ENCODE results near the gene APH1A.
"Not testable (repeated sequence)": the region's sequence is repeated elsewhere in the genome, so short reads cannot be mapped to it uniquely, and the experiment has no call there.

APH1A gene

DNA sequence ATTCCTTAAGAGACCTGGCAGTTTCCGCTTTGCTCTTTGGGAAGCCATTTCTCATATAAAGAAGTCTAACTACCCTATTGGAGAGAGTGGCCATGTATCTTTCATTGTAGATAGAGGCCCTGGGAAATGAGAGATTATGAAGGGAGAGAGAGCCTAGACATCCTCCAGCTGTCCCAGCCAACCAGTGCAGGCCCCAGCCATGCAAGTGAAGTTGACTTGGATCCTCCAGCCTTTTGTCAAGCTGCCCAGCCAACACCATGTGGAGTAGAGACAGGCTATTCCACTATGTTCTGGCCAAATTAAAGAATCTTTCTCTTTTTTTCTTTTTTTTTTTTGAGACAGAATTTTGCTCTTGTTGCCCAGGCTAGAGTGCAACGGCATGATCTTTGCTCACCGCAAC lies 25.8 kb downstream of the APH1A start:
- no peak overlapping the region for H3K9ac ChIP-seq (ENCODE audit: low read length)
- no peaks in the 10 kb centered on the region for H3K36me3 ChIP-seq (replicated peaks; ENCODE audit: insufficient read depth, low read length)
- H3K4me3 ChIP-seq (ENCODE audit: low read length) = no peak overlapping the region
- no peaks in the 10 kb centered on the region for H3K9me2 ChIP-seq (replicated peaks; ENCODE audit: insufficient read depth, low read length)
- no peaks in the 10 kb centered on the region for H3F3A ChIP-seq (ENCODE audit: insufficient read depth, low read length)
- no peaks in the 10 kb centered on the region for H4K20me1 ChIP-seq (ENCODE audit: insufficient read depth, low read length)
- DNase-seq = no peak
- no peaks in the 10 kb centered on the region for H3K9me3 ChIP-seq (replicated peaks; ENCODE audit: insufficient read depth, low read length)
- H2AFZ ChIP-seq (ENCODE audit: low read length) = no peak overlapping the region
- no peak overlapping the region for H3K4me2 ChIP-seq (ENCODE audit: low read depth, low read length)
- H3K27ac ChIP-seq (ENCODE audit: low read length) = no peak overlapping the region
- H3K27me3 ChIP-seq (replicated peaks; ENCODE audit: insufficient read depth, low read length) = no peaks in the 10 kb centered on the region
- TF ChIP-seq EZH2 (optimal IDR thresholded peaks at IDR 0.05; ENCODE audit: low read depth, low read length) (no peak), EZH2phosphoT487 (IDR thresholded peaks at IDR 0.05; ENCODE audit: low read length) (no peak)
- TF ChIP-seq, protein P1, sequence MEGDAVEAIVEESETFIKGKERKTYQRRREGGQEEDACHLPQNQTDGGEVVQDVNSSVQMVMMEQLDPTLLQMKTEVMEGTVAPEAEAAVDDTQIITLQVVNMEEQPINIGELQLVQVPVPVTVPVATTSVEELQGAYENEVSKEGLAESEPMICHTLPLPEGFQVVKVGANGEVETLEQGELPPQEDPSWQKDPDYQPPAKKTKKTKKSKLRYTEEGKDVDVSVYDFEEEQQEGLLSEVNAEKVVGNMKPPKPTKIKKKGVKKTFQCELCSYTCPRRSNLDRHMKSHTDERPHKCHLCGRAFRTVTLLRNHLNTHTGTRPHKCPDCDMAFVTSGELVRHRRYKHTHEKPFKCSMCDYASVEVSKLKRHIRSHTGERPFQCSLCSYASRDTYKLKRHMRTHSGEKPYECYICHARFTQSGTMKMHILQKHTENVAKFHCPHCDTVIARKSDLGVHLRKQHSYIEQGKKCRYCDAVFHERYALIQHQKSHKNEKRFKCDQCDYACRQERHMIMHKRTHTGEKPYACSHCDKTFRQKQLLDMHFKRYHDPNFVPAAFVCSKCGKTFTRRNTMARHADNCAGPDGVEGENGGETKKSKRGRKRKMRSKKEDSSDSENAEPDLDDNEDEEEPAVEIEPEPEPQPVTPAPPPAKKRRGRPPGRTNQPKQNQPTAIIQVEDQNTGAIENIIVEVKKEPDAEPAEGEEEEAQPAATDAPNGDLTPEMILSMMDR (IDR thresholded peaks at IDR 0.05; ENCODE audit: low read length) = no peak
- H3K4me1 ChIP-seq (ENCODE audit: low read length) = no peaks in the 10 kb centered on the region
- no peaks in the 10 kb centered on the region for H3K79me2 ChIP-seq (ENCODE audit: low read length)

DNA sequence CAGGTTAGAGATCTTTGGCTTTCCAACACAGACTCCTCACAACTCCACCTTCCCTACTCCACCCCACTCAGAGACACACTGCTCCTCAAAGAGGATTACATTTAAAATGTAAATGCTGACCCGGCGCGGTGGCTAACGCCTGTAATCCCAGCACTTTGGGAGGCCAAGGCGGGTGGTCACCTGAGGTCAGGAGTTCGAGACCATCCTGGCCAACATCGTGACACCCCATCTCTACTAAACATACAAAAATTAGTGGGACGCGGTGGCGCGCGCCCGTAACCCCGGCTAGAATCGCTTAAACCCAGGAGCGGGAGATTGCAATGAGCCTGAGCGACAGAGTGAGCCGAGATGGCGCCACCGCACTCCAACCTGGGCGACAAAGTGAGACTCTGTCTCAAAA lies 31.1 kb downstream of the APH1A start:
- no peak overlapping the region for H3K4me3 ChIP-seq (ENCODE audit: low read length)
- 0 out of 2 replicates have a peak, but pooled peaks cover 5% of the 10 kb centered on the region for H4K20me1 ChIP-seq (ENCODE audit: insufficient read depth, low read length)
- no peaks in the 10 kb centered on the region for H3K9me3 ChIP-seq (replicated peaks; ENCODE audit: insufficient read depth, low read length)
- peaks cover 27% of the 10 kb centered on the region for H3F3A ChIP-seq (ENCODE audit: insufficient read depth, low read length)
- H3K9me2 ChIP-seq (replicated peaks; ENCODE audit: insufficient read depth, low read length) = no peaks in the 10 kb centered on the region
- H3K36me3 ChIP-seq (replicated peaks; ENCODE audit: insufficient read depth, low read length) = no peaks in the 10 kb centered on the region
- no peak for DNase-seq
- TF ChIP-seq, protein P1 (IDR thresholded peaks at IDR 0.05; ENCODE audit: low read length) = no peak
- no peak for TF ChIP-seq EZH2 (optimal IDR thresholded peaks at IDR 0.05; ENCODE audit: low read depth, low read length)
- no peak for TF ChIP-seq EZH2phosphoT487 (IDR thresholded peaks at IDR 0.05; ENCODE audit: low read length)
- H2AFZ ChIP-seq (ENCODE audit: low read length) = no peak overlapping the region
- H3K27ac ChIP-seq (ENCODE audit: low read length) = no peak overlapping the region
- peaks cover 13% of the 10 kb centered on the region for H3K4me1 ChIP-seq (ENCODE audit: low read length)
- H3K4me2 ChIP-seq (ENCODE audit: low read depth, low read length) = no peak overlapping the region
- no peak overlapping the region for H3K9ac ChIP-seq (ENCODE audit: low read length)
- no peaks in the 10 kb centered on the region for H3K27me3 ChIP-seq (replicated peaks; ENCODE audit: insufficient read depth, low read length)
- peaks cover 32% of the 10 kb centered on the region for H3K79me2 ChIP-seq (ENCODE audit: low read length)

DNA sequence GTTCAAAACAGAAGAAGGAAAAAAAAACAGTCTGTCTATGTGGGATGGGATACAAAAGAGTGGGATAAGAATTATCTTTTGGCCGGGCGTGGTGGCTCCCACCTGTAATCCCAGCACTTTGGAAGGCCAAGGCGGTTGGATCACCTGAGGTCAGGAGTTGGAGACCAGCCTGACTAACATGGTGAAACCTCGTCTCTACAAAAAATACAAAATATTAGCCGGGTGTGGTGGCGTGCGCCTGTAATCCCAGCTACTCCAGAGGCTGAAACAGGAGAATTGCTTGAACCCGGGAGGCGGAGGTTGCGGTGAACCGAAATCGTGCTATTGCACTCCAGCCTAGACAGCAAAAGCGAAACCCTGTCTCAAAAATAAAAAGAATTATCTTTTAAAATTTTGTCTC lies 31.6 kb downstream of the APH1A start:
- not testable (repeated sequence) for H3K9me3 ChIP-seq (replicated peaks; ENCODE audit: insufficient read depth, low read length); DNase-seq; H3K27me3 ChIP-seq (replicated peaks; ENCODE audit: insufficient read depth, low read length); H3K9me2 ChIP-seq (replicated peaks; ENCODE audit: insufficient read depth, low read length); H3K4me3 ChIP-seq (ENCODE audit: low read length); H4K20me1 ChIP-seq (ENCODE audit: insufficient read depth, low read length); H3K9ac ChIP-seq (ENCODE audit: low read length); H3K36me3 ChIP-seq (replicated peaks; ENCODE audit: insufficient read depth, low read length)
- Histone ChIP-seq H3K79me2 (ENCODE audit: low read length) (peaks cover 37% of the 10 kb centered on the region), H3K27ac (ENCODE audit: low read length) (peak overlapping the region; percentile 92; the same call in 1 of the 2 replicates), H3K4me2 (ENCODE audit: low read depth, low read length) (peak overlapping the region; percentile 53), H3F3A (ENCODE audit: insufficient read depth, low read length) (peaks cover 27% of the 10 kb centered on the region), H2AFZ (ENCODE audit: low read length) (peak overlapping the region; percentile 39; the same call in 1 of the 2 replicates), H3K4me1 (ENCODE audit: low read length) (peaks cover 13% of the 10 kb centered on the region)

- H3K4me3 ChIP-seq (ENCODE audit: low read length) = peak overlapping the region; percentile 59
- no peaks in the 10 kb centered on the region for H3K9me3 ChIP-seq (replicated peaks; ENCODE audit: insufficient read depth, low read length)
- DNase-seq = no peak
- TF ChIP-seq EZH2 (optimal IDR thresholded peaks at IDR 0.05; ENCODE audit: low read depth, low read length) = no peak
- TF ChIP-seq, protein P1 (IDR thresholded peaks at IDR 0.05; ENCODE audit: low read length) = peak; percentile 3; the same call in 1 of the 2 replicates
- H3K79me2 ChIP-seq (ENCODE audit: low read length) = peaks cover 42% of the 10 kb centered on the region
- 0 out of 2 replicates have a peak, but pooled peaks cover 5% of the 10 kb centered on the region for H4K20me1 ChIP-seq (ENCODE audit: insufficient read depth, low read length)
- H3F3A ChIP-seq (ENCODE audit: insufficient read depth, low read length) = peaks cover 29% of the 10 kb centered on the region
- peak overlapping the region; percentile 92 for H3K27ac ChIP-seq (ENCODE audit: low read length)
- H3K4me1 ChIP-seq (ENCODE audit: low read length) = peaks cover 13% of the 10 kb centered on the region
- H3K9ac ChIP-seq (ENCODE audit: low read length) = peak overlapping the region; percentile 57
- no peaks in the 10 kb centered on the region for H3K36me3 ChIP-seq (replicated peaks; ENCODE audit: insufficient read depth, low read length)
- peak overlapping the region; percentile 53 for H3K4me2 ChIP-seq (ENCODE audit: low read depth, low read length)
- H2AFZ ChIP-seq (ENCODE audit: low read length) = peak overlapping the region; percentile 39
- H3K27me3 ChIP-seq (replicated peaks; ENCODE audit: insufficient read depth, low read length) = no peaks in the 10 kb centered on the region
- no peaks in the 10 kb centered on the region for H3K9me2 ChIP-seq (replicated peaks; ENCODE audit: insufficient read depth, low read length)
Observed at GRCh38 chr1:150236614-150237100, 32.2 kb downstream of the APH1A start.
